GM21423 (cell line): ENCODE results near the gene ACER2.
"Not testable (repeated sequence)": the region's sequence is repeated elsewhere in the genome, so short reads cannot be mapped to it uniquely, and the experiment has no call there.

Source experiments
- ATAC-seq: cut with Tn5 transposase; IDR thresholded peaks from one replicate; pipeline ENCODE4 v1.9.1; 2021; ENCODE audit warnings: mild to moderate bottlenecking, moderate library complexity; ENCODE audit not compliant: unreplicated experiment

ACER2 gene

GRCh38 chr9:19408316-19408692 is 505 bp upstream of the ACER2 start:
- ATAC-seq: peak; percentile 7

GRCh38 chr9:19409401-19410194 is 789 bp downstream of the ACER2 start:
- ATAC-seq: peak; percentile 16

- no peak for ATAC-seq
Observed at GRCh38 chr9:19410195-19410503, 1.3 kb downstream of the ACER2 start.

- no peak for ATAC-seq
Observed at GRCh38 chr9:19410594-19410993, 1.8 kb downstream of the ACER2 start.

- no peak for ATAC-seq
Observed at GRCh38 chr9:19411316-19411715, 2.5 kb downstream of the ACER2 start.

DNA sequence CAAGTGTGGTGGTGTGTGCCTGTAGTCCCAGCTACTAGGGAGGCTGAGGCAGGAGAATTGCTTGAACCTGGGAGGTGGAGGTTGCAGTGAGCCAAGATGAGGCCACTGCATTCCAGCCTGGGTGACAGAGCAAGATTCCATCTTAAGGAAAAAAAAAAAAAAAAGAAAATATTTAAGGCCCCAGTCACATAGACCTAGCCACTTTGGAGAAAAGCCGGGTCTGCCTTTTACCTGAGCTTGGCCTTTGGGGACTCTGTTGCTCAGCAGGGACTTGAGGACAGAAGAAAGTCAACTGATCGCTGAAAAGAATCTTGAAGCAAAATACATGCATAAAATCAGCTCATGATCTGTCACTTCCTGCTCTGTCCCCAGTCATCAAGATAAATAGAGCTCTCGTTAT is 4.6 kb downstream of the ACER2 start:
- ATAC-seq: not testable (repeated sequence)

GRCh38 chr9:19416143-19416542 is 7.3 kb downstream of the ACER2 start:
- no peak for ATAC-seq

GRCh38 chr9:19420877-19421276 is 12.1 kb downstream of the ACER2 start:
- no peak for ATAC-seq

GRCh38 chr9:19423163-19423562 is 14.4 kb downstream of the ACER2 start:
- ATAC-seq: no peak

GRCh38 chr9:19424176-19424779 is 15.5 kb downstream of the ACER2 start:
- peak; percentile 72 for ATAC-seq

DNA sequence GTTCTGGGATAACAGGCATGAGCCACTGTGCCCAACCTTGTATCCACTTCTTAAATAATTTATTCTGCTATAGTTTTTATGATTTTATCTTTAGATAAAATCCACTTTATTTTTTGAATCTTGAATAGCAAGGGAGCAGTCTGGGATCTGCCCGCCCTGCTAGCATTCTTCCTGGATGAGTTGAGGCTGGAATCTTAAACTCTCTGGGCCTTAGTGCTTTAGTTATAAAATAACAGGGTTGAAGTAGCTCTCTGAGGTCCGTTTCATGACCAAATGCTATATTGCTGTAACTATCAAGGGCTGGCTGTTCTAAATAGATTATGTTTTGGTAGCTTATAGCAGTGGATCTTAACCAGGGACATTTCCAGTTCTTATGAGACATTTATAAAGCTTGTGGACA is 20.8 kb downstream of the ACER2 start:
- ATAC-seq: no peak

DNA sequence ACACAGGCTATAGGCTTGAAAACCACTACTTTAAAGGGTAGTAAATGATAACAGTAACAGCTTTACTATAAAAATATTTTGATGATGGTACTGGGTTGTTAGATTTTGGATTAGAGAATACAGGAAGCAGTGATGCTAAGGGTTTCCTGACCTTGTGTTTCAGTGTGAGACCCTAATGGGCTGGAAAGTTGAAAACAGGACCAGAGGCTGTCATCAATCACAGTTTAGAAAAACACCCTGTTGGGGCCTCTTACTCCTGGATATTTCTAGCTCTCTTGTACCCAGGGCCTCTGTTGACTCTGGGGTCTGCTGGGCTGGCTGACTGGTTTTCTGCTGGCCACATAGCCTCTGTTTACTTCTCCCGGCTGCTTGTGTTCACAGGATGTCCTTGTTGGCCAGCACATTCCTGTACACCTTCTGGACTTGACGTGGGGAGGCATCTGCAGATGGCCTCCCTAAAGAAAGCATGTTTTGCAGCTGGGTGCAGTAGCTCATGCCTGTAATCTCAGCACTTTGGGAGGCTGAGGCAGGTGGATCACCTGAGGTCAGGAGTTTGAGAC is 21.5 kb downstream of the ACER2 start:
- no peak for ATAC-seq

DNA sequence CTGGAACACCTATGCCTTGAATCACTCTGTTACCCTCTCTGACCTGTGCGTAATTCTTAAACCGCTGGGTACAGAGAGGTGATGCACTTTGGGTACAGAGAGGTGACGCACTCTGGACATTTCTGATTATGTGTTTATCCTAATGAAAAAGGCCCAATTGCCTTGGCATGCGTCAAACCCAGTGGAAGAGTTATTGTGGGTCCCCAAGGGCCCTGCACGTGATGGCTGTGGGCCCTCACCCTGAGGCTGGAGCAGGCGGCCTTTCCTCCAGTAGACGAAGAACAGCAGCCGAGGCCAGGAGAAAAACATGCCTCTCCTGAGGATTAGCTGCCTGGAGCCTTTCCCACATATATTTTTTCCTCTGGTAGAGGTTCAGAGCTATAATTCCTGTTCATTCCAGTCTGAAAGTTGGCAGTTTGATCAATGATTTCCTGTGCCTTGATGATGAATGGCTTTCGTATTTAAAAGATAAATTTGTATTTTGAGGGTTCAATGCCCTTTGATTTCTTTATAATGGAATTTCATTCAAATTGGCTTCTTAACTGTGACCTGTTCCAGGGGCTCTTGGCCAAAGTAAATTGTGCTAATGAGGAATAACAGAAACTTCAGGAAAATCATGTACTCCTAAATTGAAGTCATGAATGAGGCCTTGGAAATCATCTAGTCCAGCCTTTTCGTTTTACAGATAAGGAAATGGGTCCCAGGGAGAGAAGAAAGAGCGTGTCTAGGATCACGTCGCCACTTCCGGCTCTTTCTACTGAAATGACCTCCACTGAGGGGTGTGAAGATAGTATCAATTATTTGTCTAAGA is 22.8 kb downstream of the ACER2 start:
- ATAC-seq: no peak

DNA sequence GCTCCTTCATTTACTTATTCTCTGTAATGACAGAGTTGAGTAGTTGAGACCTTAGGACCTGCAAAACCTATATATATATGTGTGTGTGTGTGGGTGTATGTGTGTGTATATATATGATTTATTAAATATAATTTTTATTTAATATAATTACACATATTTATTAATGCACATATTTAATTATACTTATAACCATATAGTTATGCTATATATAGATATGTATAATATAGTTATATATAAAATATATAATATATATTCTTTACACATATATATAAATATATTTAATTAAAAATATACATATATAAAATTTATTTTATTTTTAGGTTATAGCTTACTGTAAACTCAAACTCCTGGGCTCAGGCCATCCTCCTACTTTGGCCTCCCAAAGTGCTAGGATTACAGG is 23.7 kb downstream of the ACER2 start:
- ATAC-seq: no peak

DNA sequence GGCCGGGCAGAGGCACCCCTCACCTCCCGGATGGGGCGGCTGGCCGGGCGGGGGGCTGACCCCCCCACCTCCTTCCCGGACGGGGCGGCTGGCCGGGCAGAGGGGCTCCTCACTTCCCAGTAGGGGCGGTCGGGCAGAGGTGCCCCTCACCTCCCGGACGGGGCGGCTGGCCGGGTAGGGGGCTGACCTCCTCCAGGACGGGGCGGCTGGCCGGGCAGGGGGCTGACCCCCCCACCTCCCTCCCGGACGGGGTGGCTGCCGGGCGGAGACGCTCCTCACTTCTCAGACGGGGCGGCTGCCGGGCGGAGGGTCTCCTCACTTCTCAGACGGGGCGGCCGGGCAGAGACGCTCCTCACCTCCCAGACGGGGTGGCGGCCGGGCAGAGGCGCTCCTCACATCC is 24.9 kb downstream of the ACER2 start:
- not testable (repeated sequence) for ATAC-seq

DNA sequence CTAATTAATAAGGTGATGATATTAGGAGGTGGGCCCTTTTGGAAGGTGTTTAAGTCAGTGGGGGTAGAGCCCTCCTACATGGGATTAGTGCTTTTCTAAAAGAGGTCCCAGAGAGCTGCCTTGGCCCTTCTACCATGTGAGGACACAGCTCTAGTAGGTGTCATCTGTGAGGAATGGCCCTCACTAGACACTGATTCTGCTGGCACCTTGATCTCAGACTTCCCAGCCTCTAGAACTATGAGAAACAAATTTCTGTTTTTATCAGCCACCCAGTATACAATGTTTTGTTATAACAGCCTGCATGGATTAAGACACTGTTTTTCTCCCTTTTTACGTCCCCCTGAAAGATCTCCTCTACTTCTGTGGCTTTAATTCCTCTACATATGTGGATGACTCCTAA is 31.6 kb downstream of the ACER2 start:
- no peak for ATAC-seq

- no peak for ATAC-seq
Observed at GRCh38 chr9:19440823-19441580, 32.2 kb downstream of the ACER2 start.

DNA sequence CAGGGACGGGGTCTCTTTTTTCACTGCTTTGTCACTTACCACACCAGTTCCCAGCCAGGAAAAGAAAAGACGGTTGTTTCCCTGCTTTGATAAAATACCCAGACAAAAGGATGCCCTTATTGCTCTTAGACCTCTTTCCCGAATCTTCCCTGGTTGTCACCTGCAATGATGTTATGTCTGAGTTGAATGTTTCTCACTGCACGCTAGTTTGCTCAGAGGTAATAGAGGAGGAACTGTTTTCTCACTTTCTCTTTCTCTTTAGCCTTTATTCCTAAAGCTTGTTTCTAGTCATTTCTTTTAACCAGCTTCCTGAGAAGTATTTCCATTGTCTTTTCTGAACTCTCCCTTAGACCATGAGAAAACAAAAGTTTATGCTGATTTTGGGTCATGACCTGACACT is 32.9 kb downstream of the ACER2 start:
- ATAC-seq: peak; percentile 88

- ATAC-seq: no peak
Observed at GRCh38 chr9:19442240-19442639, 33.4 kb downstream of the ACER2 start.

DNA sequence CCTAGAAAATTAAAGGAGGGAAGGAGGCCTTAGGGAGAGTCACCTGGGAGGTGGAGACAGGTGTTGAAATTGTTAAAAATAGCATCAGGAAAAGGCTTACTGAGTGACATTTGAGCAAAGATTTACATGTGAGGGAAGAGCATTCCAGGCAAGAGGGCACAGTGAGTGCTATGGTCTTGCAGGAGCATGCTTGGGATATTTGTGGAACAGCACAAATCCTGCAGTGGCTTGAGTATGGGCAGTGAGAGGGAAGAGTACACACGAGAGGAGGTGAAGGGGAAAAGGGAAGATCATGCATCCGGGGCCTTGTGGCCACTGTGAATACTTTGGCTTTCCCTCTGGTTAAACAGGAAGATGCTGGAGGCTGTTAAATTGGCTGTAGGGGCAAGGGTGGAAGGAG is 36.6 kb downstream of the ACER2 start:
- no peak for ATAC-seq

GRCh38 chr9:19446361-19446861 is 37.6 kb downstream of the ACER2 start:
- ATAC-seq: no peak
